ENCODE results near the gene CHEK2.
"Not testable (repeated sequence)": the region's sequence is repeated elsewhere in the genome, so short reads cannot be mapped to it uniquely, and the experiment has no call there.

CHEK2 gene

DNA sequence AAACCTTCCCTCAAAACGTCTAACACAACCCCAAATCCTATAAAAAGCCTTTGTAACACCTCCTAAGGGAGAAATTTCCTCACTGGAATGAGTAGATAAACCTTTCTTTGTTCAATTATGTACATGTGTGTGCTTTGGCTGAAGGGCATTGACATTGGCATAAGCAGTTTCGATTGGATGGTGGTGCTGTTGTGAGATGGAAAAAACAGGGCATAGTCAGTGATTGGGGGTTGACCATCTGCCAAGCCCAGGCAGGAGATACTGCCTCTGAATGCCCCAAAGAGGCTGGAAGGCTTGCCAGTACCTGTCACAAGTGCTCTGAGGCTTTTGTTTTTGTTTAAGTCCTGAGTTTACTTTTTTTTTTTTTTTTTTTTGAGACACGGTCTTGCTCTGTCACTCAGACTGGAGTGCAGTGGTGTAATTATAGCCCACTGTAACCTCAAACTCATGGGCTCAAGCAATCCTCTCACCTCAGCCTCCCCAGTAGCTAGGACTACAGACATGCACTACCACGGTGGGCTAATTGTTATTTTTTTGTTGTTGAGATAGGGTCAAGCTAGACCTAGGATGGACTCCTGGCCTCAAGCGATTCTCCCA, 29.7 kb upstream of the CHEK2 start:
- Histone ChIP-seq H3K4me3 (ENCODE audit: severe bottlenecking) (no peak overlapping the region), H3K27me3 (ENCODE audit: insufficient read depth, poor library complexity, severe bottlenecking) (no peaks in the 10 kb centered on the region), H3K36me3 (ENCODE audit: low read depth) (peaks cover 18% of the 10 kb centered on the region), H3K4me1 (ENCODE audit: insufficient read depth, poor library complexity, severe bottlenecking) (no peaks in the 10 kb centered on the region), H3K9me3 (ENCODE audit: severe bottlenecking) (no peaks in the 10 kb centered on the region), H3K27ac (ENCODE audit: poor library complexity, severe bottlenecking) (no peak overlapping the region)
- ATAC-seq (ENCODE audit: low read depth) (no peak), DNase-seq (ENCODE audit: low spot score) (no peak)
- TF ChIP-seq, protein P1, sequence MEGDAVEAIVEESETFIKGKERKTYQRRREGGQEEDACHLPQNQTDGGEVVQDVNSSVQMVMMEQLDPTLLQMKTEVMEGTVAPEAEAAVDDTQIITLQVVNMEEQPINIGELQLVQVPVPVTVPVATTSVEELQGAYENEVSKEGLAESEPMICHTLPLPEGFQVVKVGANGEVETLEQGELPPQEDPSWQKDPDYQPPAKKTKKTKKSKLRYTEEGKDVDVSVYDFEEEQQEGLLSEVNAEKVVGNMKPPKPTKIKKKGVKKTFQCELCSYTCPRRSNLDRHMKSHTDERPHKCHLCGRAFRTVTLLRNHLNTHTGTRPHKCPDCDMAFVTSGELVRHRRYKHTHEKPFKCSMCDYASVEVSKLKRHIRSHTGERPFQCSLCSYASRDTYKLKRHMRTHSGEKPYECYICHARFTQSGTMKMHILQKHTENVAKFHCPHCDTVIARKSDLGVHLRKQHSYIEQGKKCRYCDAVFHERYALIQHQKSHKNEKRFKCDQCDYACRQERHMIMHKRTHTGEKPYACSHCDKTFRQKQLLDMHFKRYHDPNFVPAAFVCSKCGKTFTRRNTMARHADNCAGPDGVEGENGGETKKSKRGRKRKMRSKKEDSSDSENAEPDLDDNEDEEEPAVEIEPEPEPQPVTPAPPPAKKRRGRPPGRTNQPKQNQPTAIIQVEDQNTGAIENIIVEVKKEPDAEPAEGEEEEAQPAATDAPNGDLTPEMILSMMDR (IDR thresholded peaks at IDR 0.05; ENCODE audit: poor library complexity, severe bottlenecking): no peak

DNA sequence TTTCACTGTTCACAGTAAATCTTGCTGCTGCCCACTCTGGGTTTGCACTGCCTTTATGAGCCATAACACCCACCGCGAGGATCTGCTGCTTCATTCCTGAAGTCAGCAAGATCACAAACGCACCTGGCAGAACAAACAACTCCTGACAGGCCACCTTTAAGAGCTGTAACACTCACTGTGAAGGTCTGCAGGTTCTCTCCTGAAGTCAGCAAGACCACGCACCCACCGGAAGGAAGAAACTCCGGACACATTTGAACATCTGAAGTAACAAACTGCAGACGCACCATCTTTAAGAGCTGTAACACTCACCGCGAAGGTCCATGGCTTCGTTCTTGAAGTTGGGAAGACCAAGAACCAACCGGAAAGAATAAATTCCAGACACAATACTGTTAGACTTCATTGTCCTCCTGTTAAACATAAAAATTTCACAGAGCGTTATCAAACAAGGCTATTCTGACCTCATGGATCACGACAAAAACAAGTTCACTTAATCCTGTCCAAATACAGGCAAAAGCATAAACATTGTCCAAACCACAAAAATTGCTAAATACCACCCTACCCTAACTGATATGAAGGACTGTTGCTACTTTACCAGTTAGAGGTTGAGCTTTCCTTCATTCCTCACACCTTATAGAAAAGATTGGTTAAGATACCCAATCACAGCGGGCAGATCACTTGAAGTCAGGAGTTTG, 27.9 kb upstream of the CHEK2 start:
- Histone ChIP-seq H3K4me3 (ENCODE audit: severe bottlenecking) (no peak overlapping the region), H3K9me3 (ENCODE audit: severe bottlenecking) (no peaks in the 10 kb centered on the region), H3K27me3 (ENCODE audit: insufficient read depth, poor library complexity, severe bottlenecking) (no peaks in the 10 kb centered on the region), H3K36me3 (ENCODE audit: low read depth) (peaks cover 3% of the 10 kb centered on the region; the same call in 1 of the 2 replicates), H3K27ac (ENCODE audit: poor library complexity, severe bottlenecking) (no peak overlapping the region), H3K4me1 (ENCODE audit: insufficient read depth, poor library complexity, severe bottlenecking) (no peaks in the 10 kb centered on the region)
- TF ChIP-seq, protein P1 (IDR thresholded peaks at IDR 0.05; ENCODE audit: poor library complexity, severe bottlenecking): no peak
- DNase-seq (ENCODE audit: low spot score) (no peak), ATAC-seq (ENCODE audit: low read depth) (no peak)

DNA sequence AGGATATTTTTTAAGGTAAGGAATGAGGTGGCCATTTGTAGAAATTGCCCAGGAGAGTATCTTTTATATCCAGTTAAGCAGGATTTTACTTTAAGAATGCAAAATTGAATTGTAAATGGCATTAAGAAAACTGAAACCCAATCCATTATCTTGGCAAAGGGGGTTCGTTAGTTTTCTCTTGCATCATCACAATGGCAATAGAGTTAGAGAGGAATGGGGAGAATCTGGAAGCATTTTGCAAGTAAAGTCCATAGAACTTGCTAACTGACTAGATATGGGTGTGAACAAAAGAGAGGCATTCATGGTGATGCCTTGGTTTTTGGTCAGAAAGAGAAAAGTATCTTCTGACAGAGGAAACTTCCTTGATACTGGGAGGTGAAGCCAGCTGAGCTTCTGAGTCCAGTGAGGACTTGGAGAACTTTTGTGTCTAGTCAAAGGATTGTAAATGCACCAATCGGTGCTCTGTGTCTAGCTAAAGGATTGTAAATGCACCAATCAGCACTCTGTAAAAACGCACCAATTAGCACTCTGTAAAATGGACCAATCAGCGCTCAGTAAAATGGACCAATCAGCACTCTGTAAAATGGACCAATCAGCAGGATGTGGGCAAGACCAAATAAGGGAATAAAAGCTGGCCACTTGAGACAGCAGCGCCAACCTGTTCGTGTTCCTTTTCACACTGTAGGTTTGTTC, 27.2 kb upstream of the CHEK2 start:
- no peaks in the 10 kb centered on the region for H3K36me3 ChIP-seq (ENCODE audit: low read depth)
- H3K27ac ChIP-seq (ENCODE audit: poor library complexity, severe bottlenecking): no peak overlapping the region
- H3K4me1 ChIP-seq (ENCODE audit: insufficient read depth, poor library complexity, severe bottlenecking): no peaks in the 10 kb centered on the region
- no peaks in the 10 kb centered on the region for H3K9me3 ChIP-seq (ENCODE audit: severe bottlenecking)
- no peaks in the 10 kb centered on the region for H3K27me3 ChIP-seq (ENCODE audit: insufficient read depth, poor library complexity, severe bottlenecking)
- TF ChIP-seq, protein P1 (IDR thresholded peaks at IDR 0.05; ENCODE audit: poor library complexity, severe bottlenecking): no peak
- no peak for ATAC-seq (ENCODE audit: low read depth)
- H3K4me3 ChIP-seq (ENCODE audit: severe bottlenecking): no peak overlapping the region
- DNase-seq (ENCODE audit: low spot score): no peak

DNA sequence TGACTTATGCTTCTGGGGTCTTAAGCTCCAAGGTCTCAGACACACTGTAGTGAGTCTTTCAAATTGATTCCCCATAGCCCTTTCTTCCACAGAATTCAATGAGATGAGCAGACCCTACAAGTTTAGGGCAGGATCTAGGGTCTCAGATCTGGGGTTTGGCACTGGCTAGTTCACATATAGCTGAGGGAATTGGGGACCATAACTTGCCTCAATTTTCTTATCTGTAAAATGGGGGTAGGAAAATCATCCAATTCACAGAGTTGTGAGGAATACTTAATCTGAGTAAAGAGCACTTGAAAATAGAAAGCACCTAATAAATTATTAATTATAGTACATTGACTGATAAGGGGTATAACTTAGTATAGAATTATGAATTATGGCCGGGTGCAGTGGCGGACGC, 25.0 kb upstream of the CHEK2 start:
- no peak for ATAC-seq (ENCODE audit: low read depth)
- no peak overlapping the region for H3K27ac ChIP-seq (ENCODE audit: poor library complexity, severe bottlenecking)
- TF ChIP-seq, protein P1 (IDR thresholded peaks at IDR 0.05; ENCODE audit: poor library complexity, severe bottlenecking): no peak

DNA sequence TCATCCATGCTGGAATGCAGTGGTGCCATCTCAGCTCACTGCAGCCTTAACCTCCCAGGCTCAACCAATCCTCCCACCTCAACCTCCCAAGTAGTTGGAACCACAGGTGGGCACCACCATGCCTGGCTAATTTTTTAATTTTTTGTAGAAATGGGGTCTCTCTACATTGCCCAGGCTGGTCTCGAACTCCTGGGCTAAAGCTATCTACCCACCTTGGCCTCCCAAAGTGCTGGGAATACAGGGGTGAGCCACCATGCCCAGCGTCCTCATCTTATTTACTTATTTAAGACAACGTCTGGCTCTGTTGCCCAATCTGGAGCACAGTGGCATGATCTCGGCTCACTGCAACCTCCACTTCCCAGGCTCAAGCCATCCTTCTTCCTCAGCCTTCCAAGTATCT, 20.4 kb upstream of the CHEK2 start:
- not testable (repeated sequence) for ATAC-seq (ENCODE audit: low read depth); DNase-seq (ENCODE audit: low spot score)

More for the DNA sequence above, 25.0 kb upstream of the CHEK2 start:
- no peaks in the 10 kb centered on the region for H3K27me3 ChIP-seq (ENCODE audit: insufficient read depth, poor library complexity, severe bottlenecking)
- H3K4me3 ChIP-seq (ENCODE audit: severe bottlenecking): no peak overlapping the region
- no peaks in the 10 kb centered on the region for H3K9me3 ChIP-seq (ENCODE audit: severe bottlenecking)
- no peak for DNase-seq (ENCODE audit: low spot score)
- no peaks in the 10 kb centered on the region for H3K4me1 ChIP-seq (ENCODE audit: insufficient read depth, poor library complexity, severe bottlenecking)
- H3K36me3 ChIP-seq (ENCODE audit: low read depth): no peaks in the 10 kb centered on the region

More for the DNA sequence above, 20.4 kb upstream of the CHEK2 start:
- not testable (repeated sequence) for H3K9me3 ChIP-seq (ENCODE audit: severe bottlenecking); H3K27me3 ChIP-seq (ENCODE audit: insufficient read depth, poor library complexity, severe bottlenecking); H3K4me1 ChIP-seq (ENCODE audit: insufficient read depth, poor library complexity, severe bottlenecking); H3K36me3 ChIP-seq (ENCODE audit: low read depth); H3K4me3 ChIP-seq (ENCODE audit: severe bottlenecking); H3K27ac ChIP-seq (ENCODE audit: poor library complexity, severe bottlenecking)
